ENCODE measurements around the gene UGT1A7.
"Not testable (repeated sequence)": the region's sequence is repeated elsewhere in the genome, so short reads cannot be mapped to it uniquely, and the experiment has no call there.

Gene UGT1A7

GRCh38 chr2:233680361-233681045 is 1.2 kb upstream of the UGT1A7 start:
- in situ Hi-C loops (cut with MboI; ENCODE audit: low sequenced_read_pairs), result no loop called here

DNA sequence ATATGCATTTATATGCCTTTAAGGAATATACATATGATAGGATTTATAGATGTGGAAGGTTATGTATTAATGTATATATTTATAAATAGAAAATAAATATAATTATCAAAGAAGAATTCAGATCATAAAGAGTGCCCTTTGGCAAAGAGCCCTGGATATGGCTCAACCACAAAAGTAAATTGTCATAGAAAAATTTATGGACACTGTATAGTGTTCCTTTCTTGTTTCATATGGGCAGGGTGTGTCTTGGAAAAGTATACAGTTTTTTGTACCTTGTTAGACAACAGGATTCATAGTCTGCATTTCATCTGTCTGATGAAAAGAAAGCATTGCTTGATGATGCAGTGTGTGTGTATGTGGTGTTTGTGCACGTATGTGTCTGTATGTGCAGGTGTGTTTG is 2.9 kb downstream of the UGT1A7 start:
- in situ Hi-C loops (cut with MboI; ENCODE audit: low sequenced_read_pairs), result no loop called here

DNA sequence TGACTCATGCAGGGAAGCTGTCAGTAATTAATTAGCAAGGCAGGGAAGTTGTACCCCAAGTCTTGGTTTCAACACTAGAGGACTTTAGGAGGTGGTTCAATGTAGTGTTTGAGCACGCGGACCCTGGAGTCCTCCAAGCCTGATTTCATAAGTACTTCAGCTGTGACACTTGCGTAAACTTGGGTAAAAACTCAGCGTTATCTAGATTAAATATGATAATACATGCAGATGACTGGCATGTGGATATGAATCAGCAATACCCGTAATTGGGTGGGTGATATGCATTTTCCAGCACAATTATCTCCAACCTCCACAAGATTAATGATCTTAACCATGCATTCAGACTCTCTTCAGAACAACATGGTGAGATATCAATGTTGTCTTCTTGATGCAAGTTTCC is 5.2 kb downstream of the UGT1A7 start:
- in situ Hi-C loops (cut with MboI; ENCODE audit: low sequenced_read_pairs), result no loop called here

DNA sequence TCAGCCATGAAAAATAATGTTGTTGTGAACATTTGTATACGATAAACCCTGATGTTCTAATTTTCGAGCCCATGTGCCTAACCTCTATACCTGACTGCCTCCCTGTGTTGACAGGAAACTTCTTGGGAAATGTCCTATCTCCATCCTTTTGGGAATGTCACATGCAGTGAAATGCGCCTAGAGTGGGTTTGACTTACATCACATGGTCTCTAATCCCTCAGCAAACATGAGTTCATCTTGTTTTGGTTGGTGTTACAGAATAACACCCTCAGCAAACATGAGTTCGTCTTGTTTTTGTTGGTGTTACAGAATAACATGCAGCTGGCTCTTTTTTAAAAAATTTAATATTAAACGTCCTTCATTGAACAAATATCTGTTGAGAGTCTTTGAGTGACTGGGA is 6.6 kb downstream of the UGT1A7 start:
- in situ Hi-C loops (cut with MboI; ENCODE audit: low sequenced_read_pairs), result no loop called here

DNA sequence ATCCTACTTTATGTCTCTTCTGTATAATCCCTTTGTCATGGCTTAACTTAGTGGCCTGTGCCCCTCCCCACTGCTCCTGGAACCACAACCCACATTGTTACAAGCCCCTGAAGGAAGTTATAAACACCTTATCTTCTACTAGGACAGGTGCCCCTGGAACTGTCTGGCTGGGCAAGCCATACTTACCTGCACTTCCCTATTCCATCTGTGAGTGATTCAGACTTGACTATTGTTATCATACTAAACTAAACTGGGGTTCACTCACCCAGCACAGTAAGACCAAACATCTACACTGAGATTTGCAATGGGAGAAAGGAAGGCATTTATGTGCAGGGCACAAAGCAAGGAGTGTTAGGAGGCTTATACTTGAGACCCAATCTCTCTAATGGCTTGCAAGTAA is 7.3 kb downstream of the UGT1A7 start:
- in situ Hi-C loops (cut with MboI; ENCODE audit: low sequenced_read_pairs), result no loop called here

DNA sequence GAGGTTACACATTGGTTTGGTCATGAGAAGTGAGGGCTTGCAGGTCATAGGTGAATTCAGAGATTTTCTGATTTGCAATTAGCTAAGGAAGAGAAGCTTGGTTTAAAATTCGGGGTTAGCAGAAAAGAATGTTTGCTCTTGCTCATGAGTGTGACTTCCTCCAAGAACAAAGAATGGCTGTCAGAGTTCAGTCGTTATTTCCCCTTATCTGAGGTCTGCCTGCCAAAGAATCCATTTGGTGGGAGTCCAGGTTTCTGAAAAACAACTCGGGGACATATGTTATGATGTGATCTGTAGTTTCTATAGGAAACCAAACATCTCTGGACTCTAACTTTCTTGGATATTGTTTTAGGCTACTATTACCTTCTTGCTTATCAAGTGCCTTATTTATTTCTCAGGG is 7.8 kb downstream of the UGT1A7 start:
- in situ Hi-C loops (cut with MboI; ENCODE audit: low sequenced_read_pairs), result no loop called here

GRCh38 chr2:233690444-233690843 is 8.7 kb downstream of the UGT1A7 start:
- in situ Hi-C loops (cut with MboI; ENCODE audit: low sequenced_read_pairs), result no loop called here

- in situ Hi-C loops (cut with MboI; ENCODE audit: low sequenced_read_pairs), result no loop called here
Observed at GRCh38 chr2:233691443-233692433, 10.0 kb downstream of the UGT1A7 start.

DNA sequence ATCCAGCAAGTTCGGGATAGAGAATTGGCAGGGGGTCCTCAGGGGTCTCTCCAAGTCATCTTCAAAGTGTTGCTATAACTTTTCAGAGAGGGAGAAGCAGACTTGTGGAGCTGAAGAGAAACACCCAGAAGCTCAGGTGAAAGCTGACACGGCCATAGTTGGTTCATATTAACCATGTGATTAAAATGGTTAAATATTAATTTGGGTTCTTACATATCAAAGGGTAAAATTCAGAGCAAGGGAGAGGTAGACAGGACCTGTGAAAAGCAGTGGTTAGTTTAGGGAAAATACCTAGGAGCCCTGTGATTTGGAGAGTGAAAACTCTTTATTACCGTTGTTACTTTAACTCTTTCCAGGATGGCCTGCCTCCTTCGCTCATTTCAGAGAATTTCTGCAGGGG is 10.9 kb downstream of the UGT1A7 start, which contains the start of gene UGT1A6:
Gene UGT1A6, plus strand, starts transcription at position 243 of the 400 bp plus-strand sequence. Its CDS starts 115 bp downstream, at position 358.
- in situ Hi-C loops (cut with MboI; ENCODE audit: low sequenced_read_pairs), result no loop called here

DNA sequence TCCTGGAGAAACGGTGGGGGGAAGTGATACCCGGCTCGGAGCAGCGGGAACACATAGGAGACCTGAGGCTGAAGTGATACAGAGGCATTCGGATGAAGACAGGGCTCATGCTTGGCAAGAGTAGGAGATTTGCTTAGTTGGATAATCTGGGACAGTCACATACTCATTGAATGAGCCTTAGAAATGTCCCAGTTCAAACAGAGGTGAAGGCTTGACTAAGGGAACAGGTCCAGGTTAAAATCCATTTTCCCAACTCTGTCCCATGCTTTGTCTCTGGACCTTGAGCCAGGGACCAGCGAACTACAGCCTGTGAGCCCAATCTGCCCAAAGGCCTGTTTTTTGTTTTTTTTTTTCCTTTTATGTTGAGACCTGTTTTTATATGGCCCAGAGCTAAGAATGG is 12.3 kb downstream of the UGT1A7 start:
- in situ Hi-C loops (cut with MboI; ENCODE audit: low sequenced_read_pairs), result no loop called here

- in situ Hi-C loops (cut with MboI; ENCODE audit: low sequenced_read_pairs), result no loop called here
Observed at GRCh38 chr2:233698740-233699139, 17.0 kb downstream of the UGT1A7 start.

GRCh38 chr2:233699424-233700027 is 17.8 kb downstream of the UGT1A7 start:
- in situ Hi-C loops (cut with MboI; ENCODE audit: low sequenced_read_pairs), result no loop called here

- in situ Hi-C loops (cut with MboI; ENCODE audit: low sequenced_read_pairs), result no loop called here
Observed at GRCh38 chr2:233700028-233700635, 18.4 kb downstream of the UGT1A7 start.

DNA sequence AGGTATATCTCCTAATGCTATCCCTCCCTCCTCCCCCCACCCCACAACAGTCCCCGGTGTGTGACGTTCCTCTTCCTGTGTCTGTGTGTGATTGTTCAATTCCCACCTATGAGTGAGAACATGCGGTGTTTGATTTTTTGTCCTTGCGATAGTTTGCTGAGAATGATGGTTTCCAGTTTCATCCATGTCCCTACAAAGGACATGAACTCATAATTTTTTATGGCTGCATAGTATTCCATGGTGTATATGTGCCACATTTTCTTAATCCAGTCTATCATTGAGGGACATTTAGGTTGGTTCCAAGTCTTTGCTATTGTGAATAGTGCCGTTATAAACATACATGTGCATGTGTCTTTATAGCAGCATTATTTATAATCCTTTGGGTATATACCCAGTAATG is 19.1 kb downstream of the UGT1A7 start:
- in situ Hi-C loops (cut with MboI; ENCODE audit: low sequenced_read_pairs), result not testable (repeated sequence)

- in situ Hi-C loops (cut with MboI; ENCODE audit: low sequenced_read_pairs), result no loop called here
Observed at GRCh38 chr2:233702238-233702637, 20.5 kb downstream of the UGT1A7 start.

GRCh38 chr2:233705911-233706506 is 24.3 kb downstream of the UGT1A7 start:
- in situ Hi-C loops (cut with MboI; ENCODE audit: low sequenced_read_pairs), result no loop called here

- in situ Hi-C loops (cut with MboI; ENCODE audit: low sequenced_read_pairs), result no loop called here
Observed at GRCh38 chr2:233706720-233707119, 25.0 kb downstream of the UGT1A7 start.

GRCh38 chr2:233707940-233708644 is 26.4 kb downstream of the UGT1A7 start:
- in situ Hi-C loops (cut with MboI; ENCODE audit: low sequenced_read_pairs), result no loop called here

DNA sequence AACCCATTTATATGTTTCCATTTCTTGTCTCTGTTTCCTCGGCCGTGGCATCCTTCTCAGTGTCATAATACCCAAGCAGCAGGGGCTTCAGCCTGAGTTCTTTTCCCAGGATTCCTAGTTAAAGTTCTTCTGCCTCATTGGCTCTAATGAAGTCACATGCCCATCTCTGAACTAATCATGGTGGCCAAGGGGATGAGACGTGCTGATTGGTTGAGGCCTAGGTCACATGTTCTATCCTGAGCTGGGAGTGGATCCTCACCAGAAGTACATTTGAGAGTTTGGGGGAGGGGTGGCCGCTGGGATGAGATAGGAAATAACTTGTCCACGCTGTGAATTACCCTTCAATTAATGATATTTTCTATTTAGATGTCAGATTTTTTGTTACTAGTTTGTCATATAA is 27.2 kb downstream of the UGT1A7 start:
- in situ Hi-C loops (cut with MboI; ENCODE audit: low sequenced_read_pairs), result no loop called here
